HG03045 (cell line): ENCODE data around the gene ADCY10.
A peak's percentile ranks its signal among the peaks of the same experiment; 100 is the strongest.
"Not testable (repeated sequence)": the region's sequence is repeated elsewhere in the genome, so short reads cannot be mapped to it uniquely, and the experiment has no call there.

Experiments
- ATAC-seq: cut with Tn5 transposase; IDR thresholded peaks from one replicate; pipeline ENCODE4 v1.9.1; 2021; ENCODE audit warnings: mild to moderate bottlenecking, moderate library complexity; ENCODE audit not compliant: unreplicated experiment

Gene ADCY10

DNA sequence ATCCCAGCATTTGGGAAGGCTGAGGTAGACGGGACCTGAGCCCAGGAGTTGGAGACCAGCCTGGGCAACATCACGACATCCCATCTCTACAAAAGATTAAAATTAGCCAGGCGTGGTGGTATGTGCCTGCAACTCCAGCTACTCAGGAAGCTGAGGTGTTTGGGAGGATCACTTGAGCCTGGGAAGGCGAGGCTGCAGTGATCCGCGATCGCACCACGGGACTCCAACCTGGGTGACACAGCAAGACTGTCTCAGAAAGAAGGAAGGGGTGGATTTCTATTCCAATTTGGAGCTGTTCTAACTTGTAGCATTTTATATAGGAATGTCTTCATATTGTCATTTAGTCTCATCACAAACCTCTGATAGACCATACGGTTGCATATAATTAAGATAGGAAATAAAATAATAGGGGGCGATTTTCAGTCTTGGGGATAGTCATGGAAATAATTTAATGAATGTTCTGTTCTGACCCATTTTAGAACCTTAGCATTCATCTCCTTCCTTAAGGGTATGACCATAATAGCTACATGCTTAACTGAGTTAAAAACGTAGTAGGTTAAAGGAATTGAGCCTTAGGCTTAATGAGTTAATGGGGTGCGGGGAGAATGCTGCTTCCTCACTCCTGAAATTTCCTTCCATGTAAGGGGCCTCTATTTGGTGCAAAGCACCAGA, 93.1 kb downstream of the ADCY10 start:
- no peak for ATAC-seq

- peak; percentile 83 for ATAC-seq
Measured at GRCh38 chr1:167819849-167820683, 93.9 kb downstream of the ADCY10 start.

DNA sequence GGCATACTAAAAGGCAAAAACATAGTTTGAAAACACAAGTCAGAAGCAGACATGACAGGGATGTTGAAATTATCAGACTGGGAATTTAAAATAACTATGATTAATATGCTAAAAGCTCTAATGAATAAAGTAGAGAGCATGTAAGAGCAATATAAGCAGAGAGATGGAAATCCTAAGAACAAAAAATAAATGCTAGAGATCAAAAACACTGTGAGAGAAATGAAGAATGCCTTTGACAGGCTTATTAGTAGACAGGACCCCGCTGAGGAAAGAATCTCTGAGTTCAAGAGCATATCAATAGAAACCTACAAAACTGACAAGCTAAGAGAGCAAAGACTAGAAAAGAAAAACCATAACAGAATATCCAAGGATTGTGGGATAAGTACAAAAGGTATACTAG, 98.3 kb downstream of the ADCY10 start:
- ATAC-seq, result no peak

GRCh38 chr1:167812972-167813371, 101.0 kb downstream of the ADCY10 start:
- no peak for ATAC-seq

- no peak for ATAC-seq
Measured at GRCh38 chr1:167808690-167809089, 105.2 kb downstream of the ADCY10 start.

GRCh38 chr1:167808104-167808503, 105.8 kb downstream of the ADCY10 start:
- ATAC-seq, result no peak

GRCh38 chr1:167806676-167807075, 107.3 kb downstream of the ADCY10 start:
- not testable (repeated sequence) for ATAC-seq

DNA sequence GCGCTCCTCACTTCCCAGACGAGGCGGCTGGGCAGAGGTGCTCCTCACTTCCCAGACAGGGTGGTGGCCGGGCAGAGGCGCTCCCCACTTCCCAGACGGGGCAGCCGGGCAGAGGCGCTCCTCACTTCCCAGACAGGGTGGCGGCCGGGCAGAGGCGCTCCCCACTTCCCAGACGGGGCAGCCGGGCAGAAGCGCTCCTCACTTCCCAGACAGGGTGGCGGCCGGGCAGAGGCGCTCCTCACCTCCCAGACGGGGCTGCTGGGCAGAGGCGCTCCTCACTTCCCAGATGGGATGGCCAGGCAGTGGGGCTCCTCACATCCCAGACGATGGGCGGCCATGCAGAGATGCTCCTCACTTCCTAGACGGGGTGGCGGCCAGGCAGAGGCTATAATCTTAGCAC, 107.7 kb downstream of the ADCY10 start:
- ATAC-seq, result not testable (repeated sequence)

- no peak for ATAC-seq
Measured at GRCh38 chr1:167805041-167805556, 108.8 kb downstream of the ADCY10 start.

- peak; percentile 96 for ATAC-seq
Measured at GRCh38 chr1:167803358-167804207, 110.4 kb downstream of the ADCY10 start.

DNA sequence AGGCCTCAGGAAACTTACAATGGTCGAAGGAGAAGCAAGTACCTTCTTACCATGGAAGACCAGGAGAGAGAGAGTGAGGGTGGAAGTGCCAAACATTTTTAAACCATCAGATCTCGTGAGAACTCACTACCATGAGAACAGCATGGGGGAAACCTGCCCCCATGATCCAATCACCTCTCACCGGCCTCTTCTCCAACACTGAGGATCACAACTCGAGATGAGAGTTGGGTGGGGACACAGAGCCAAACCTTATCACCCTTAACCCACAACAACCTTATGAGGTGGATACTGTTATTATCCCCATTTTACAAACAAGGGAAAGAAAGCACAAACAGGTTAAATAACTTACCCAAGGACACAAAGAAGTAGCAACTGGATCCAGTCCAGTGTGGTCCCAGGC, 111.7 kb downstream of the ADCY10 start:
- ATAC-seq, result no peak

DNA sequence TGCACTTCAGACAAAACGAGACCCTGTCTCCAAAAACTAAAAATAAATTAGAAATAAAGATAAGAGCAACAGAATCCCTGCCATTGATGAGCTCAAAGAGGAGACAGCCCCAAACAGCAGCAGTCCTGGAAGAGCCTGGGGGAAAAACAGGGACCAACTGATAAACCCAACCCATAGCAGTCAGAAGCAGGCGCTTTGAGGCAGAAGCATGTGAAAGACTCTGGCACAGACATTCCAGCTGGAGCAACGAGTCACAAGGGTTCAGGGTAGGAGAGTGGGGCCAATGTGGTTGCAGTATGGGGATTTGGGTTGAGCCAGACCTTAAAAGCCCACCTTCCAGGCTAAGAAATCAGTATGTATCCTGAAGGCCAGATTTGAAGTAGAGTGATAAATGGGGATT, 113.7 kb downstream of the ADCY10 start:
- ATAC-seq, result no peak

DNA sequence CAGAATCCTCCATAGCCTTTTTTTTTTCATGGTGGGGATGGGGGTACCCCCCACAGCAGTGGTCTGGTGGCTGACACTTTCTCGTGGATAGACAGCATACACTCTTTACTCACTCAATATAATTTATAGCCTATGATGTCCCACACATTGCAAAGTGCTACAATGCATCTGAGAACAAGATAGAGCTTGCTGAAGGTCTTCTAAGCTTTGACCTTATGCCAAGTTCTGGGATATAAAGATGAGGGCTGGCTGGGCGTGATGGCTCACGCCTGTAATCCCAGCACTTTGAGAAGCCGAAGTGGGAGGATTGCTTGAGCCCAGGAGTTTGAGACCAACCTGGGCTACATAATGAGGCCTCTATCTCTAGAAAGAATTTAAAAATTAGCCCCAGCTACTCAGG, 114.2 kb downstream of the ADCY10 start:
- no peak for ATAC-seq

DNA sequence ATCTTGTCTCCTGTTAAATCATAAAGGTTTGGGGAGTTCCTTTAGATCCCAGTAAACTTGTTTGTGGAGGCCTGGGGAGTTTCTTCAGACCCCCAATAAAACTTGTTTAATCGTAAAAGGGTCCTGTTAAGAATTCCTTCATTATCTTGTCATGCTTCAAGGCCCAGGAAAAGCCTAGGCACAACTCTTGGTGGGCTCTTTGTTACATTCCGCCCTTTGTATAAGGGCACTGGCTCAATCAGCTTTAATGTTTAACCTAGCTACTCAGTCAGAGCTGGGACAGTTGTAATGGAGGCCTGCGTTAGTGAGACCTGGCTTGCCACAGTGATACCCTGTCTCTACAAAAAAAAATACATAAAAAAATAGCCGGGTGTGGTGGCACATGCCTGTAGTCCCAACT, 115.0 kb downstream of the ADCY10 start:
- no peak for ATAC-seq

DNA sequence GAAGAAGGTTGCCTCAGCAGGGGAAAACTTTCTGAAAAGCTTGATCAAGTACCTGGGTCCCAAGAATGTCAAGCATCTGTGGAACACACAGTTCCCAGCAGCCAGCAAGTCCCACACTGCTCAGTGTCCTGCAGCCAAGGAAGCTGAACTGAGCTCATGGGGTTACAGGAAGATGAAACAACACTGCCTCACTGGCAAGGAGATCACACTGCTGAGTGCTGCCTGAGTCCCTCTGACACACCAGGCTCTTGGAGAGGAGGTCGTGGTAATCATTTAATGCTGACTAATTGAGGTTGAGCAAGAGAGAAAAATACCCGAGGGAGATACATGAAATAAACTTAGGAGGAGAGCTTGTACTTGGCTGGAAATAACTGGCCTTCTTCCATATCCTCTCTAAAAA, 116.9 kb downstream of the ADCY10 start:
- ATAC-seq, result no peak

DNA sequence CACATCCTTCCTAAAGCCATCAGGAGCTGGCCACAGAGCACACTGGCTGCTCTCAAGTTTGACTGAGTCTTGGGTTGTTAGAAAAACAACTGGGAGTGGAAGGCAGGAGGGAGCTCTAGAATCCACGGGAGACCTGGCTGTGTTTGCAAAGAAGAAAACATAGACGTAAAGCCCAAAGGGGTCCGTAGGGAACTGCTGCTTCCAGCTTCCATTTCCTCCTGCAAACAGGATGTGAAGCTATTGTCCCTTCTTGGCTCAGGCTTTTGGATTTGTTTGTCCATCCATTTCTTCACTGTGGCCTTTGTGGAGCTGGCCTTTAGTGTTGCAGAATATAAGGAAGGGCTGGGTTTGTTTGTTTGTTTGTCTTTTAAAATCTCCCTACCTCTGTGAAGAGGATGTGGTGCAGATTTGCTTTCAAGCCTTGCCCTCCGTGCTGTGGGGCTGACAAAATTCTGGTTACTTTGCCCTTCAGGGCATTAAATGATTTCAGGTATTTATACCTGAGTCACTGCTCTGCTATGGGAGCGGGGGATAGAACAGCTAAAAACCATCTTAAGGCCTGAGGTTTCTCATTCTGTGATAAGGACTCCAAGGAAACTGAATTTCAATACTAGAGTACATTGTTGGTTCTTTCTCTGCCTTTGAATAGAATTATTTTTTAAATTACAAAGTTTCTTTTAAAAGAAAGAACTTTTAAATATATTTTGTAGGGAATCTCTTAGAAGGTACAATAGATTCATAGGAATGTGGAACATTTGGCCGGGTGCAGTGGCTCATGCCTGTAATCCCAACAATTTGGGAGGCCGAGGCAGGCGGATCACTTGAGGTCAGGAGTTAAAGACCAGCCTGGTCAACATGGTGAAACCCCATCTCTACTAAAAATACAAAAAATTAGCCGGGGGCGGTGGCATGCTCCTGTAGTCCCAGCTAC, 117.9 kb downstream of the ADCY10 start:
- ATAC-seq, result no peak

DNA sequence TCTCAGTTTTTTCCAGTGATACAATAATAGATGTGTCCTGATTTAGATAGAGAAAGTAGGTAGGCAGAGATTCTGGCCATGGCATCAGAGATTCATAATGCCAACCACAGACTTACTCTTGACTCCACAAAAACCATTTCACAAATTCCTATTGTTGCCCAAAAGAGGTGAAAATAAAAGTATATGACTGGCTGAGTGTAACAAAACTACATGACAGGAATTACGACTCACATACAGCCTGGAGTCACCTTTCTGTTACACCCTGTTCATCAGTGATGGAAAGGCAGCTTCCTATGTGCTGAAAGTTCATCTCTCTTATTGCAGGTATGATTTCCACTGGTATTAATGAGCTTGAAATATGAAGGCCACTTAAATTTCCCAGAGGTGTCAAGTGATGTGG, 119.9 kb downstream of the ADCY10 start:
- ATAC-seq, result no peak

GRCh38 chr1:167792188-167792565, 121.8 kb downstream of the ADCY10 start:
- ATAC-seq, result no peak

DNA sequence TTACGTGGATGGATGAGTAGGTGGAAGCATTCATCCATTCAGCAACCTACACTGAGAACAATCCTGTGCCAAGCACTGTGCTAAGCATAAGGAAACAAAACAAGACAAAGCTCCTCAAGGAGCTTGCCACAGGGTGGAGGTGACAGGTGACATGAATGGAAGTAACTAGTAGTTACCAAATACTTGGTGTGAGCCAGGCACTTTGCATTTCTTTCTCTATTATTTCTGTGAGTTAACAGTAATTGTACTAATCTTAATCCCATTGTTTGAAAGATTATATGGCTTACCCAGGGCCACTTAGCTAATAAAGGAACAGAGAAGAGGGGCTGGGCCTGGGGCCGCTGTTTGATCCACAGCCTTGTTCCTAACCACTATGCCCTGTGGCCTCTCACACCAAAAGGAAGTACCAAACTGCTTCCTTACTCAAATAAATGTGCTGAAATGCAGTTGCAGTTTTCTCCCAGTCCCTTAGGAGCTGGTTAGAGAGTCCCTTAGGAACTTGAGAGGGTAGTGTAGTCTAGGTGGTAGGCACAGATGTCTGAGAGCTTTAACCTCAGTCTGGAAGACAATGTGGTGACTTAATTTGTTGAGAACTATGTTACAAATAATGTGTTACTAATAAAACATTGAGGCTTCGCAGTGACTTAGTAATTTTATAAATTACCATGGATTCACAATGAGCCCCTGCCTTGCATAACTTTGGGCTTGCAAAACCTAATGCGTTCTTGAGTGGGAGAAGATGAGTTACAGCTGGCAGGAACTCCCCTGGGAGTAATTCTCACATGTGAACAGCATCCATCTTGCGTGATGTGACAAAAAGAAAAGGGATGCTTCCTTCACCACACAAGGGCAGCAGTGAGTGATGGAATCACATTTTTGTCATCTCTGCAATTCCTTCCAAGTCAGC, 122.4 kb downstream of the ADCY10 start:
- ATAC-seq, result no peak
